IPS DF 4.7 (cell line): ENCODE results near the gene SPATA2L.

Experiments used
- DNase-seq: peaks from one replicate; pipeline ENCODE4 v3.0.0-alpha.2; 2013; ENCODE audit warnings: low spot score; ENCODE audit errors: extremely low read depth

SPATA2L gene

GRCh38 chr16:89729293-89729692 lies 27.8 kb upstream of the SPATA2L start:
- no peak for DNase-seq

- DNase-seq: no peak
These were observed 26.1 kb upstream of the SPATA2L start for GRCh38 chr16:89727406-89728120.

GRCh38 chr16:89723279-89724250 lies 22.1 kb upstream of the SPATA2L start:
- DNase-seq: no peak

- DNase-seq: no peak
These were observed 21.1 kb upstream of the SPATA2L start for GRCh38 chr16:89722392-89723278.

GRCh38 chr16:89721546-89722391 lies 20.3 kb upstream of the SPATA2L start:
- DNase-seq: no peak

GRCh38 chr16:89720813-89721545 lies 19.5 kb upstream of the SPATA2L start, which contains the start of the genes VPS9D1 and ZNF276:
VPS9D1 (minus strand) TSS chr16:89720898; CDS start chr16:89720861, 37 bp downstream.
ZNF276 (plus strand) TSS chr16:89721537; CDS start chr16:89721641, 104 bp downstream.
- DNase-seq: no peak

- no peak for DNase-seq
These were observed 19.0 kb upstream of the SPATA2L start for GRCh38 chr16:89720551-89720812.

GRCh38 chr16:89717688-89718505 lies 16.4 kb upstream of the SPATA2L start:
- DNase-seq: no peak

GRCh38 chr16:89716916-89717687 lies 15.6 kb upstream of the SPATA2L start:
- no peak for DNase-seq

GRCh38 chr16:89716493-89716892 lies 15.0 kb upstream of the SPATA2L start:
- no peak for DNase-seq

GRCh38 chr16:89712274-89712781 lies 10.8 kb upstream of the SPATA2L start:
- no peak for DNase-seq

GRCh38 chr16:89711601-89712273 lies 10.2 kb upstream of the SPATA2L start:
- DNase-seq: no peak

- no peak for DNase-seq
These were observed 9.4 kb upstream of the SPATA2L start for GRCh38 chr16:89710709-89711564.

GRCh38 chr16:89709716-89710432 lies 8.4 kb upstream of the SPATA2L start:
- DNase-seq: no peak

GRCh38 chr16:89709166-89709565 lies 7.7 kb upstream of the SPATA2L start:
- no peak for DNase-seq

- no peak for DNase-seq
These were observed 7.0 kb upstream of the SPATA2L start for GRCh38 chr16:89708481-89708931.
